IPS DF 4.7 (cell line): ENCODE measurements around the gene NUCKS1.

Source experiments
- DNase-seq: peaks from one replicate; pipeline ENCODE4 v3.0.0-alpha.2; 2013; ENCODE audit warnings: low spot score; ENCODE audit errors: extremely low read depth

The NUCKS1 gene

DNA sequence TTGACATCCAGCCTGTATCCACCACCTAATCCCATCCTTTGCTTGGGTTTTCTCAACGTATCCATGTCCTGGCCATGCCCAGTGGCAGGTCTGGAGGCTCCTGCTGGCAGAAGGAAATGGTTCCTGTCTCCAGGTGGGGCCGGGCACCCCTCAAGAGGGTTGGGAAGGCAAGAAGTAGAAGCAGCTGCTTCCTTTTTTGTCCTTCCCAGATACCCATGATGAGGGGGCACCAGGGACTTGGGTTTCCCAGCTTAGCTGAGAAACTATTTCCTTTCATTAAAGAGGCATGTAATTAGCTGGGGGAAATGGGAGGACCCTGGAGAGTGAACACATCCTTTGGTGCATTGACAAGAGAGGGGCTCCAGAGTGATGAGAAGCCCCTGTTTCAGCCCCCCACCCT is 48.6 kb downstream of the NUCKS1 start:
- DNase-seq = no peak

DNA sequence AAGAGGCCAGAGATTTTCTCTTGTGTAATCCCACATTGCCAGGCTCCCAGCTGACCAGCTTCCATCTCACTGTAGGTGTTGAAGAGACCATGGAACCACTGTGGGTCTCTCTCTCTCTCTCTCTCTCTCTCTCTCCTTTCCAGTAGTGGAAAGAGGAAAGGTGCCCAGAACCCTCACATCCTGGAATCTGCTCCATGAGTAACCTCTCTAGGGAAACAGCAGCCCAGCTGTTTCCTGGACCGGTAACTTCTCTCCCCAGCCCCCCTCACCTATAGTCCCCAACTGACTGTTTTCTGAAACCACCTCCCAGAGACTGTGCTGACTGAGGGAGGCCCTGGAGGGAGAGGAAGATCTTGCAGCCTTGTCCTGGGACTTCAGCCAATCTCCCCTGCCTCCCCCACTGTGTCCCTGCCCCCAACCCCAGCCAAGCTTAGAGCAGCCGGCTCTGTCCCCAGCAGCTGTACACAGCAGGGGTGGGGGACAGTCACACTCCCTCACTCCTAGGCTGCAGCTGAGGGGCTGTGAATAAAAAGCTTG is 49.0 kb downstream of the NUCKS1 start:
- no peak for DNase-seq

- no peak for DNase-seq
Measured at GRCh38 chr1:205699416-205699815, 50.6 kb downstream of the NUCKS1 start.

GRCh38 chr1:205698921-205699320 is 51.1 kb downstream of the NUCKS1 start:
- DNase-seq = no peak

- DNase-seq = no peak
Measured at GRCh38 chr1:205693421-205693991, 56.5 kb downstream of the NUCKS1 start.

- no peak for DNase-seq
Measured at GRCh38 chr1:205692423-205692822, 57.6 kb downstream of the NUCKS1 start.

DNA sequence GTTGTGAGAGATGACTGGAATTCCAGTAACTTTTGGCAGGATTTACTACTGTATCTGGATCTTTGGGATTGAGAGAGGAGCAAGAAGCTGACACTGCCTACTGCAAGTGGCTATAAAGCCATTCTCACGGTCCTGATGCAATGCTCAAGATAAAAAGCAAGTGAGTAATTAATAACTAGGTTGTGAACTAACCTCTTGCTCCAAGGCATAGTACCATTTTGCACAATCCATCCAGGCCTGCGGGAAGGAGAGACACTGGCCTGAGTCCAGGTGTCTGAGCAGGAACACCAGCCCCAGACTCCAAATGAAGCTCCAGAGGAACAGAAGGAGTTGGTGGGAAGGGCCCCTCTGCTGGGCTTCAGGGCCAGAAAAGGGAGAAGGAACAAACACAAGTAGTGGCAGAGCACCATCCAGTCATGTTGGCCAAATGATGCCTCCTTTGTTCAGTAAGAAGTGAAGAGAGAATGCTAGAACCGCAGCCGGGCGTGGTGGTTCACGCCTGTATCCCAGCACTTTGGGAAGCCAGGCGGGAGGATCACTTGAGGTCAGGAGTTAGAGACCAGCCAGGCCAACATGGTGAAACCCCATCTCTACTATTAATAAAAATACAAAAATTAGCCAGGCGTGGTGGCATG is 59.7 kb downstream of the NUCKS1 start:
- no peak for DNase-seq

- no peak for DNase-seq
Measured at GRCh38 chr1:205689479-205689878, 60.5 kb downstream of the NUCKS1 start.

GRCh38 chr1:205688171-205689080 is 61.6 kb downstream of the NUCKS1 start:
- DNase-seq = no peak

DNA sequence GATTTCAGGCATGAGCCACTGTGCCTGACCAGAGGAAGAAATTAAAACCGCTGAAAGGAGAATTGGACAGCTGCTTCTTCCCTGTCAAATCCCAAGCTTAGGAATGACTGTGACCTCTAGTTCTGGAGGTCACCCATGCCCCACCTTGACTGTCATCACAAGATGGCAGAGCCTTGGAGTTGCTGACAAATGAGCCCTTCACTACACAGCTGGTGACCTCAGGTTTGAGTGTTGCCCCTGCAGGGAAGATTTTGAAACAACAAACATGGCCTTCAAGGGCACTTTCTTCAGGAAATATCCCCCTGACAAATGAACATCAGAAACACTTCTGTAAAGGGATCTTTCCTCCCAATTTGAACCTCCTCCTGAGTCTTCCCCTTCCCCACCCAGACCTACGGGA is 62.7 kb downstream of the NUCKS1 start:
- no peak for DNase-seq

- no peak for DNase-seq
Measured at GRCh38 chr1:205681364-205681763, 68.6 kb downstream of the NUCKS1 start.

- no peak for DNase-seq
Measured at GRCh38 chr1:205680073-205680851, 69.7 kb downstream of the NUCKS1 start, which contains the start of gene SLC45A3. Gene SLC45A3, minus strand, starts transcription at chr1:205680509. Its CDS starts 15,853 bp downstream, at chr1:205664656.

DNA sequence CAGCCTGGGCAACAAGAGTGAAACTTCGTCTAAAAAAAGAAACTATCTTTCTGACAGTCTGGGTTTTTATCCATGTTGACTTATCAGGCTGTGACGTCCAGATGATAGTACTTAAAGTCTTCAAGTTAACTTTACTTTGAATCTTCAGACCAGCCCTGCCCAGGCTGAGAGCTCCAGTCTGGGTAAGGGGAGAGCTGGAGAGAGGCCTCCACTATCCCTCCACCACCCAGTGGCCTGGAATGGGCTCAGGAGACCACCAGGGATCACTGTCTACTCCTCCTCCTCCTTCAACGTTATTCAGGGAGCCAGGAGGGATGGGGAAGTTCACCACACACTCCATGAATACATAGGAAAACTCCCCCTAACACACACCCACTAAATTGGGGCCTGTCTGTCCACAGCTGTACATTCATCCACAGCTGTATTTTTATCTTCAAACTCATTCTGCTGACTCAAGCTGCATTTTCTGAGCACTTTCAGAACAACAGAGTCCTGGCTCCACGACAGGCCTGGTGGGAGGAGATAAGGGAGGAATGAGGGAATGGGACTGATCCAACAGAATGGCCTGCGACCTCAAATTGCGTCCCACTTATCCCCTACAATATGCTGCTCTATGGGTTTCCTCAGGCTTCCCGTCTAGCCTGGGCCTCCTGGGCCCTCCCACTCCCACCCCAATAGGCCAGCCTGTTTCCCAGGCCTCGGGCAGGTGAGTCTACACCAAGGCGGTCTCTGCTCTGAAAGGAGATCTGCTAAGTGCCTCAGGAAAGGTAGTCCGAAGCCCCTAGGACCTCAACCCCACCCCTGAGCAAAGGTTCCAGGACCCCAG is 71.5 kb downstream of the NUCKS1 start:
- DNase-seq = no peak

- DNase-seq = no peak
Measured at GRCh38 chr1:205677167-205677566, 72.8 kb downstream of the NUCKS1 start.

DNA sequence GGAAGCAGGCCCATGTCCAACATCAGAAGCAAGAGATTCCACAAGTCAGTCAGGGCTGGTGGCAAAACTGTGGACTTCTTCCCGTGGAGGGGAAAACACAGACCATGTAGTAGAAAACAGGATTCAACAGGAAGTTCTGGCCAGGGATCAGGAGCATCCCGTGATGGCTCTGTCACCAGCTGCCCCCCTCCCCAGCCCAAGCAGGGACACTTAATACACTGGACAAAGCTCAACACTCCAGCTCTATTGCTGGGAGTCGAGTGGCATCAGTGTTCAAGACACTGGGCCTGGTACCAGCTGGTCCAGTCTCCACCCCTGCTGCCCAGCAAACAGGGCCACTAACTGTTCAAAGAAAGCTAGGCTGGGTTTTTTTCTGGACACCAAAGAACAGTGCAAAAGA is 73.4 kb downstream of the NUCKS1 start:
- no peak for DNase-seq

GRCh38 chr1:205676002-205676401 is 74.0 kb downstream of the NUCKS1 start:
- DNase-seq = no peak

GRCh38 chr1:205675247-205675646 is 74.7 kb downstream of the NUCKS1 start:
- no peak for DNase-seq

DNA sequence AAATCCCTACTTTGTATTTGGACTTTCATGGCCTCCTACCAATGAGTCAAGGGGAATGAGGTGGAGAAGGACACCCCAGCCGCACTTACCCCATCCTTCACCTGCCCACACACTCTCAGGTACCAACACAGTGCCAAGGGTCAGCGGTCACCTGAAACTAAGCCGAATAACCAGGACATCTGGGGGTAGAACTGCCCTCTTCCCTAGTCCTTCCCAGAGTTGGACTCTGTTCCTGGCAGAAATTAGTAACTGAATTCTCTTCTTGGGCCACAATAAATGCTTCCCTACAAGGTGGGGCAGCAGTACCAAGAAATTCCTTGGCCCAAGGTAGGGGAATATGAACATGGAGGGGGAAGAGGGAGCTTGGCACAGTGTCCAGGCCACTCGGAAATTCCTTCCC is 77.0 kb downstream of the NUCKS1 start:
- DNase-seq = no peak

GRCh38 chr1:205672395-205672889 is 77.5 kb downstream of the NUCKS1 start:
- DNase-seq = no peak
